Keratinocyte (primary cell): Measurements from ENCODE around the gene DEFB108B. TPM values are rescaled to one million over a fixed set of nuclear protein-coding genes. Genes with fewer than 3 reads are reported as not detected.
"Not testable (repeated sequence)": the region's sequence is repeated elsewhere in the genome, so short reads cannot be mapped to it uniquely, and the experiment has no call there.

ENCODE experiments used
- DNase-seq: peaks from one replicate; pipeline ENCODE4 v3.0.0-alpha.2; 2011; ENCODE audit warnings: low read depth, missing footprints, low spot score
- FAIRE-seq: peaks from 2 replicates; lab custom pipeline; 2011; peaks lifted over from hg19 to GRCh38; lab: Jason Lieb, UNC
- H2AFZ ChIP-seq: 2 replicates; pipeline ENCODE4 v1.6.0; 2012; ENCODE audit warnings: low read length, control low read depth, inconsistent platforms; ENCODE audit not compliant: control insufficient read depth
- H3K27ac ChIP-seq: 2 replicates; pipeline ENCODE4 v1.5.1; 2011; ENCODE audit warnings: low read length; ENCODE audit not compliant: control insufficient read depth, insufficient read depth
- H3K27me3 ChIP-seq: 3 replicates; pipeline ENCODE4 v1.6.0; 2011; ENCODE audit warnings: low read length; ENCODE audit not compliant: control insufficient read depth, insufficient read depth; ENCODE audit errors: extremely low read depth
- H3K36me3 ChIP-seq, 2 experiments: 2 replicates in 1 of 2; 3 replicates in 1 of 2; pipeline ENCODE4 v1.5.1; 2011; ENCODE audit warnings: low read length in 2 of 2, mild to moderate bottlenecking in 1 of 2; ENCODE audit not compliant: control insufficient read depth in 2 of 2, insufficient read depth in 2 of 2; ENCODE audit errors: extremely low read depth in 1 of 2
- H3K4me1 ChIP-seq: 3 replicates; pipeline ENCODE4 v1.5.1; 2011; ENCODE audit warnings: low read length; ENCODE audit not compliant: control insufficient read depth, insufficient read depth; ENCODE audit errors: extremely low read depth
- H3K4me2 ChIP-seq: 3 replicates; pipeline ENCODE4 v1.6.0; 2011; ENCODE audit warnings: low read depth, low read length; ENCODE audit not compliant: control insufficient read depth, insufficient read depth; ENCODE audit errors: extremely low read depth
- H3K4me3 ChIP-seq, 3 experiments: fragments of 200-600 bp in 1 of 3; sonication (generic) in 1 of 3; 2 replicates in 2 of 3; 3 replicates in 1 of 3; pipeline ENCODE4 v1.5.1; 2011 to 2016; ENCODE audit warnings: low read length in 3 of 3, mild to moderate bottlenecking in 3 of 3, control low read depth in 2 of 3, inconsistent platforms in 1 of 3, low read depth in 1 of 3, mixed read lengths in 1 of 3, mixed run types in 1 of 3, moderate library complexity in 1 of 3; ENCODE audit not compliant: control insufficient read depth in 2 of 3, insufficient read depth in 2 of 3; ENCODE audit errors: extremely low read depth in 1 of 3
- H3K79me2 ChIP-seq: 2 replicates; pipeline ENCODE4 v1.6.0; 2012; ENCODE audit warnings: low read length; ENCODE audit not compliant: control insufficient read depth, insufficient read depth
- H3K9ac ChIP-seq: 3 replicates; pipeline ENCODE4 v1.6.0; 2011; ENCODE audit warnings: low read length; ENCODE audit not compliant: control insufficient read depth, insufficient read depth; ENCODE audit errors: extremely low read depth
- H3K9me1 ChIP-seq: 3 replicates; pipeline ENCODE4 v1.6.0; 2011; ENCODE audit warnings: low read length; ENCODE audit not compliant: control insufficient read depth, insufficient read depth; ENCODE audit errors: extremely low read depth
- H3K9me3 ChIP-seq: 2 replicates; pipeline ENCODE4 v1.5.1; 2012; ENCODE audit warnings: low read depth, low read length; ENCODE audit not compliant: control insufficient read depth
- H4K20me1 ChIP-seq: 3 replicates; pipeline ENCODE4 v1.6.0; 2011; ENCODE audit warnings: low read length; ENCODE audit not compliant: control insufficient read depth, insufficient read depth; ENCODE audit errors: extremely low read depth
- dilution Hi-C: fragments of 300-500 bp; cut with MboI; formaldehyde crosslinking; loops from one replicate; pipeline ENCODE4 v1.7.0; 2020; ENCODE audit warnings: low sequenced_read_pairs; ENCODE audit not compliant: extremely low pct_ligation_motif_present
- polyA plus RNA-seq, 5 experiments: library from polyadenylated mRNA; depleted of rRNA in 3 of 5; stranded (reverse) in 3 of 5; stranded (forward) in 1 of 5; unstranded in 1 of 5; fragments of >200 nt; gene quantifications; 1 replicate in 1 of 5; 2 replicates in 3 of 5; 3 replicates in 1 of 5; pipeline versions ENCODE4 v1.2.1 to v1.2.3, GENCODE V29; 2011 to 2012; ENCODE audit warnings: missing spikeins in 2 of 5, low read depth in 1 of 5, low replicate concordance in 1 of 5

The DEFB108B gene
- polyA plus RNA-seq, 1 donor (not counting 4 experiments of a cell fraction or from before 2014, with no cell fraction given) = not detected

DNA sequence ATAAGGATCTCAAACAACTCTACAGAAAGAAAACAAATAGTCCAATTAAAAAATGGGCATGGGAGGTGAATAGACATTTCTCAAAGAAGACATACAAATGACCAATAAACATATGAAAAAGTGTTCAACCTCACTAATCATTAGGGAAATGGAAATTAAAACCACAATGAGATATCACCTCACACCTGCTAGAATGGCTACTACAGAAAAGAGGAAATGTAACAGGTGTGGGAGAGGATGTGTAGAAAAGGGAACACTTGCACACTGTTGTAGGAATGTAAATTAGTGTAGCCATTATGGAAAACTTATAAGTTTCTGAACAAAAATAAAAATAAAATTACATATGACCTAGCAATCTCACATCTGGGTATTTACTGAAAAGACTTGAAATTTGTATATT is 37.7 kb downstream of the DEFB108B start:
- H3K4me3 ChIP-seq, H2AFZ ChIP-seq, FAIRE-seq, H3K4me2 ChIP-seq, H3K27ac ChIP-seq, H3K36me3 ChIP-seq, H3K9ac ChIP-seq, DNase-seq, dilution Hi-C loops, H3K27me3 ChIP-seq, H3K9me1 ChIP-seq, H3K4me1 ChIP-seq, H4K20me1 ChIP-seq, H3K9me3 ChIP-seq, H3K79me2 ChIP-seq: not testable (repeated sequence)

GRCh38 chr11:71876262-71876661 is 43.3 kb downstream of the DEFB108B start:
- H3K27ac ChIP-seq, H4K20me1 ChIP-seq, H3K9me1 ChIP-seq, FAIRE-seq, H3K9ac ChIP-seq, DNase-seq, dilution Hi-C loops, H3K9me3 ChIP-seq, H3K4me1 ChIP-seq, H3K4me3 ChIP-seq, H3K4me2 ChIP-seq, H3K36me3 ChIP-seq, H2AFZ ChIP-seq, H3K79me2 ChIP-seq, H3K27me3 ChIP-seq: not testable (repeated sequence)

DNA sequence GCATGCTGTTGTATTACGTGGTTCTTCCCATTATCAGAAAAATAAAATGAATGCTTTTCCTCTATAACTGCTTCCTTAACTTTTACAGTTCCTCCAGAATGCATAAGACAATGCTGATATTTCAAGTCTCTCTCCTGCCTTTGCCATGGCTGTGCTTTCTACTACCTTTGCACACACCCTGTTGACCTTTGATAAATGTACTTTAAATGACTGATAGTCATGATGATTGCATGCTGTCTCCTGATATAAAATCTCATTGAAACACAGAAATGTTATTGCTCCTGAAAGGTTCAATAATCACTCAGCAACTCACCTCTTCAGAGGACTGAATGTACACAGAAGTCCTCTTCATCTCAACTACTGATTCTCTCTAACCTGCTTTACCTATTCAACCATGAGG is 45.1 kb downstream of the DEFB108B start, which contains the start of gene DEFB131B:
DEFB131B (plus strand) TSS at position 395 of the 400 bp plus-strand sequence; CDS start at position 395, 0 bp downstream.
- H3K9me1 ChIP-seq, H4K20me1 ChIP-seq, H3K4me2 ChIP-seq, H3K27me3 ChIP-seq, H3K4me1 ChIP-seq, H3K9me3 ChIP-seq, H3K36me3 ChIP-seq, FAIRE-seq, dilution Hi-C loops, H3K27ac ChIP-seq, H3K4me3 ChIP-seq, H3K79me2 ChIP-seq, H2AFZ ChIP-seq, H3K9ac ChIP-seq, DNase-seq: not testable (repeated sequence)

GRCh38 chr11:71885806-71886205 is 52.8 kb downstream of the DEFB108B start:
- H3K36me3 ChIP-seq, H3K9me3 ChIP-seq, H3K9ac ChIP-seq, H3K27ac ChIP-seq, H3K27me3 ChIP-seq, dilution Hi-C loops, H3K79me2 ChIP-seq, H3K9me1 ChIP-seq, H3K4me3 ChIP-seq, FAIRE-seq, H4K20me1 ChIP-seq, DNase-seq, H3K4me2 ChIP-seq, H2AFZ ChIP-seq, H3K4me1 ChIP-seq: not testable (repeated sequence)
